DND-41 (cell line): ENCODE measurements around the gene KRTAP5-4.
"Not testable (repeated sequence)": the region's sequence is repeated elsewhere in the genome, so short reads cannot be mapped to it uniquely, and the experiment has no call there.

Experiments
- ATAC-seq: fragments of 200-7000 bp; cut with Tn5 transposase; 3 replicates; pipeline ENCODE4 v1.9.1; 2021; ENCODE audit warnings: low read depth; ENCODE audit not compliant: insufficient read depth
- DNase-seq: peaks from one replicate; pipeline ENCODE4 v3.0.0-alpha.2; 2020
- H2AFZ ChIP-seq: 2 replicates; pipeline ENCODE4 v1.6.0; 2012; ENCODE audit warnings: low read depth, low read length
- H3K27ac ChIP-seq: 2 replicates; pipeline ENCODE4 v1.5.1; 2012; ENCODE audit warnings: low read length, inconsistent platforms
- H3K27me3 ChIP-seq: fragments of 200-600 bp; sonication (generic); 2 replicates; pipeline ENCODE4 v1.6.0; 2012; ENCODE audit warnings: low read length, mild to moderate bottlenecking, inconsistent platforms; ENCODE audit not compliant: insufficient read depth, poor library complexity
- H3K36me3 ChIP-seq: 2 replicates; pipeline ENCODE4 v1.5.1; 2012; ENCODE audit warnings: low read length, inconsistent platforms; ENCODE audit not compliant: insufficient read depth
- H3K4me1 ChIP-seq: 2 replicates; pipeline ENCODE4 v1.5.1; 2012; ENCODE audit warnings: mild to moderate bottlenecking, low read length; ENCODE audit not compliant: insufficient read depth
- H3K4me2 ChIP-seq: 2 replicates; pipeline ENCODE4 v1.6.0; 2012; ENCODE audit warnings: mild to moderate bottlenecking, moderate library complexity, low read length, inconsistent platforms; ENCODE audit not compliant: insufficient read depth
- H3K4me3 ChIP-seq, 2 experiments: fragments of 200-600 bp in 1 of 2; shearing (Covaris generic) in 1 of 2; 2 replicates each; pipeline ENCODE4 v1.5.1; 2012 to 2016; ENCODE audit warnings: inconsistent platforms in 2 of 2, low read length in 2 of 2, mild to moderate bottlenecking in 2 of 2, low read depth in 1 of 2, moderate library complexity in 1 of 2
- H3K79me2 ChIP-seq: 2 replicates; pipeline ENCODE4 v1.6.0; 2012; ENCODE audit warnings: low read length, inconsistent platforms; ENCODE audit not compliant: insufficient read depth
- H3K9ac ChIP-seq: 2 replicates; pipeline ENCODE4 v1.6.0; 2012; ENCODE audit warnings: low read depth, mild to moderate bottlenecking, inconsistent platforms, low read length, moderate library complexity
- H3K9me3 ChIP-seq: 2 replicates; pipeline ENCODE4 v1.5.1; 2012; ENCODE audit warnings: low read length, moderate library complexity, mild to moderate bottlenecking, inconsistent platforms; ENCODE audit not compliant: insufficient read depth, severe bottlenecking
- H4K20me1 ChIP-seq: 2 replicates; pipeline ENCODE4 v1.6.0; 2012; ENCODE audit warnings: low read length; ENCODE audit not compliant: insufficient read depth
- CTCF ChIP-seq: IDR thresholded peaks from 2 replicates; pipeline ENCODE4 v1.5.1; 2012; ENCODE audit warnings: borderline replicate concordance, low read length, moderate library complexity, mild to moderate bottlenecking; ENCODE audit not compliant: poor library complexity, severe bottlenecking; ENCODE audit errors: extremely low read depth
- EZH2 ChIP-seq: IDR thresholded peaks from 3 replicates; pipeline ENCODE4 v1.6.1; 2012; ENCODE audit warnings: borderline replicate concordance, low read depth, mild to moderate bottlenecking, moderate library complexity, low read length, inconsistent platforms; ENCODE audit not compliant: severe bottlenecking

Gene KRTAP5-4

GRCh38 chr11:1665313-1665712 lies 43.4 kb upstream of the KRTAP5-4 start:
- H3K27ac ChIP-seq, result no peak overlapping the region
- H3K36me3 ChIP-seq, result no peaks in the 10 kb centered on the region
- H3K4me3 ChIP-seq, result no peak overlapping the region
- no peaks in the 10 kb centered on the region for H3K9me3 ChIP-seq
- H3K4me1 ChIP-seq, result no peaks in the 10 kb centered on the region
- TF ChIP-seq EZH2 (no peak), CTCF (no peak)
- no peak overlapping the region for H2AFZ ChIP-seq
- 0 out of 2 replicates have a peak, but pooled peaks cover 2% of the 10 kb centered on the region for H4K20me1 ChIP-seq
- H3K27me3 ChIP-seq, result peaks cover 24% of the 10 kb centered on the region
- no peaks in the 10 kb centered on the region for H3K79me2 ChIP-seq
- DNase-seq, result no peak
- ATAC-seq, result no peak
- H3K9ac ChIP-seq, result no peak overlapping the region
- H3K4me2 ChIP-seq, result no peak overlapping the region

- not testable (repeated sequence) for H3K36me3 ChIP-seq, H3K79me2 ChIP-seq, H3K9me3 ChIP-seq, H2AFZ ChIP-seq, DNase-seq, H3K27me3 ChIP-seq, H3K4me2 ChIP-seq, H3K4me3 ChIP-seq, H4K20me1 ChIP-seq, H3K4me1 ChIP-seq, H3K27ac ChIP-seq, ATAC-seq, H3K9ac ChIP-seq
Observed at GRCh38 chr11:1662699-1663283, 40.9 kb upstream of the KRTAP5-4 start.

- not testable (repeated sequence) for H3K27ac ChIP-seq, H3K79me2 ChIP-seq, H3K4me2 ChIP-seq, H3K4me3 ChIP-seq, H3K36me3 ChIP-seq, DNase-seq, H2AFZ ChIP-seq, H3K27me3 ChIP-seq, ATAC-seq, H3K9ac ChIP-seq, H3K9me3 ChIP-seq, H4K20me1 ChIP-seq, H3K4me1 ChIP-seq
Observed at GRCh38 chr11:1661454-1662269, 39.7 kb upstream of the KRTAP5-4 start.

GRCh38 chr11:1660111-1660867 lies 38.4 kb upstream of the KRTAP5-4 start:
- no peaks in the 10 kb centered on the region for H3K79me2 ChIP-seq
- no peaks in the 10 kb centered on the region for H3K4me1 ChIP-seq
- no peaks in the 10 kb centered on the region for H3K36me3 ChIP-seq
- H2AFZ ChIP-seq, result no peak overlapping the region
- no peak overlapping the region for H3K9ac ChIP-seq
- H3K4me3 ChIP-seq, result no peak overlapping the region
- H3K27me3 ChIP-seq, result peaks cover 9% of the 10 kb centered on the region
- no peak overlapping the region for H3K4me2 ChIP-seq
- H3K27ac ChIP-seq, result no peak overlapping the region
- H4K20me1 ChIP-seq, result no peaks in the 10 kb centered on the region
- ATAC-seq (no peak), DNase-seq (no peak)
- H3K9me3 ChIP-seq, result no peaks in the 10 kb centered on the region
- TF ChIP-seq EZH2, result no peak
- TF ChIP-seq CTCF, result no peak
